H9 (cell line): Measurements from ENCODE around the gene DDX25. TPM values are rescaled to one million over a fixed set of nuclear protein-coding genes. Genes with fewer than 3 reads are reported as not detected.

ENCODE experiments used
- DNase-seq: peaks from one replicate; pipeline ENCODE4 v3.0.0-alpha.2; 2017
- H2AFZ ChIP-seq: one replicate; pipeline ENCODE4 v1.6.1; 2013; ENCODE audit warnings: mild to moderate bottlenecking, low read length, control low read depth, moderate library complexity
- H2AK5ac ChIP-seq: 2 replicates; pipeline ENCODE4 v1.6.1; 2013; ENCODE audit warnings: low read length, control low read depth, mixed read lengths; ENCODE audit not compliant: insufficient read length
- H2BK120ac ChIP-seq: one replicate; pipeline ENCODE4 v1.6.1; 2013; ENCODE audit warnings: low read depth, mild to moderate bottlenecking, low read length, control low read depth, inconsistent platforms; ENCODE audit not compliant: poor library complexity, severe bottlenecking
- H2BK12ac ChIP-seq: 2 replicates; pipeline ENCODE4 v1.6.1; 2013; ENCODE audit warnings: low read length, control low read depth, mixed read lengths, low read depth; ENCODE audit not compliant: insufficient read length
- H2BK15ac ChIP-seq: 2 replicates; pipeline ENCODE4 v1.6.1; 2013; ENCODE audit warnings: low read depth, low read length, control low read depth
- H2BK20ac ChIP-seq: one replicate; pipeline ENCODE4 v1.6.1; 2013; ENCODE audit warnings: low read depth, mild to moderate bottlenecking, low read length, control low read depth, inconsistent platforms; ENCODE audit not compliant: poor library complexity, severe bottlenecking
- H2BK5ac ChIP-seq: 2 replicates; pipeline ENCODE4 v1.6.1; 2013; ENCODE audit warnings: low read length, control low read depth, mixed read lengths; ENCODE audit not compliant: insufficient read length
- H3K14ac ChIP-seq: 2 replicates; pipeline ENCODE4 v1.6.1; 2013; ENCODE audit warnings: low read length, control low read depth; ENCODE audit not compliant: insufficient read depth
- H3K18ac ChIP-seq: 2 replicates; pipeline ENCODE4 v1.6.1; 2013; ENCODE audit warnings: low read depth, mild to moderate bottlenecking, mixed read lengths, low read length, control low read depth; ENCODE audit not compliant: insufficient read length
- H3K23ac ChIP-seq: 2 replicates; pipeline ENCODE4 v1.6.1; 2013; ENCODE audit warnings: low read length, control low read depth, mixed read lengths, low read depth; ENCODE audit not compliant: insufficient read length
- H3K23me2 ChIP-seq: 2 replicates; pipeline ENCODE4 v1.6.1; 2013; ENCODE audit warnings: low read depth, mild to moderate bottlenecking, mixed read lengths, low read length, control low read depth; ENCODE audit not compliant: insufficient read length, poor library complexity, severe bottlenecking
- H3K27ac ChIP-seq: 2 replicates; pipeline ENCODE4 v1.5.1; 2013; ENCODE audit warnings: low read length, control low read depth, mixed read lengths, low read depth; ENCODE audit not compliant: insufficient read length
- H3K27me3 ChIP-seq: 2 replicates; pipeline ENCODE4 v1.6.1; 2013; ENCODE audit warnings: low read length, control low read depth, inconsistent platforms; ENCODE audit not compliant: insufficient read depth
- H3K4ac ChIP-seq: 2 replicates; pipeline ENCODE4 v1.6.1; 2013; ENCODE audit warnings: low read depth, mild to moderate bottlenecking, control low read depth, inconsistent platforms, low read length, moderate library complexity
- H3K4me1 ChIP-seq: 2 replicates; pipeline ENCODE4 v1.6.1; 2013; ENCODE audit warnings: low read length, control low read depth, inconsistent platforms; ENCODE audit not compliant: insufficient read depth
- H3K4me2 ChIP-seq: 2 replicates; pipeline ENCODE4 v1.6.1; 2013; ENCODE audit warnings: low read length, control low read depth, mixed read lengths; ENCODE audit not compliant: insufficient read length, insufficient read depth
- H3K56ac ChIP-seq: 2 replicates; pipeline ENCODE4 v1.6.1; 2013; ENCODE audit warnings: low read depth, mild to moderate bottlenecking, mixed read lengths, low read length, control low read depth; ENCODE audit not compliant: insufficient read length
- H3K79me1 ChIP-seq: 2 replicates; pipeline ENCODE4 v1.6.1; 2013; ENCODE audit warnings: low read depth, mild to moderate bottlenecking, moderate library complexity, low read length, control low read depth, inconsistent platforms; ENCODE audit not compliant: insufficient read depth, poor library complexity, severe bottlenecking
- H3K79me2 ChIP-seq: 2 replicates; pipeline ENCODE4 v1.6.1; 2013; ENCODE audit warnings: low read length, control low read depth, inconsistent platforms; ENCODE audit not compliant: insufficient read depth
- H3K9ac ChIP-seq: 2 replicates; pipeline ENCODE4 v1.6.1; 2013; ENCODE audit warnings: low read length, control low read depth, mixed read lengths; ENCODE audit not compliant: insufficient read length; ENCODE audit errors: extremely low read depth
- H3K9me3 ChIP-seq: one replicate; pipeline ENCODE4 v1.6.1; 2013; ENCODE audit warnings: low read depth, low read length, inconsistent platforms; ENCODE audit not compliant: control insufficient read depth
- H3T11ph ChIP-seq: one replicate; pipeline ENCODE4 v1.6.1; 2013; ENCODE audit warnings: mild to moderate bottlenecking, low read length, control low read depth, inconsistent platforms
- H4K20me1 ChIP-seq: one replicate; pipeline ENCODE4 v1.6.1; 2013; ENCODE audit not compliant: control insufficient read depth, insufficient read length, insufficient read depth
- H4K5ac ChIP-seq: 2 replicates; pipeline ENCODE4 v1.6.1; 2013; ENCODE audit warnings: low read depth, mild to moderate bottlenecking, mixed read lengths, low read length, control low read depth; ENCODE audit not compliant: insufficient read length
- H4K8ac ChIP-seq: replicated peaks from 2 replicates; pipeline ENCODE4 v1.6.1; 2013; ENCODE audit warnings: low read length, control low read depth, mixed read lengths, low read depth; ENCODE audit not compliant: insufficient read length
- H4K91ac ChIP-seq: 2 replicates; pipeline ENCODE4 v1.6.1; 2013; ENCODE audit warnings: low read depth, mild to moderate bottlenecking, moderate library complexity, mixed read lengths, low read length, control low read depth; ENCODE audit not compliant: insufficient read length
- H3K27ac Mint-ChIP-seq, 3 experiments: 2 replicates in 2 of 3; 3 replicates in 1 of 3; pipeline ENCODE4 v1.8.0; 2020 to 2021; ENCODE audit warnings: mixed read lengths in 3 of 3, mild to moderate bottlenecking in 1 of 3, moderate library complexity in 1 of 3
- H3K27me3 Mint-ChIP-seq: 2 replicates; pipeline ENCODE4 v1.8.0; 2021; ENCODE audit warnings: low read depth, mild to moderate bottlenecking, moderate library complexity, mixed read lengths
- H3K36me3 Mint-ChIP-seq, 3 experiments: 2 replicates in 2 of 3; 3 replicates in 1 of 3; pipeline ENCODE4 v1.8.0; 2020 to 2021; ENCODE audit warnings: low read depth in 3 of 3, mixed read lengths in 3 of 3; ENCODE audit not compliant: insufficient read depth in 1 of 3
- H3K4me1 Mint-ChIP-seq, 2 experiments: 2 replicates each; pipeline ENCODE4 v1.8.0; 2020; ENCODE audit warnings: mixed read lengths in 2 of 2
- H3K4me3 Mint-ChIP-seq, 2 experiments: 2 replicates in 1 of 2; 3 replicates in 1 of 2; pipeline ENCODE4 v1.8.0; 2020 to 2021; ENCODE audit warnings: mild to moderate bottlenecking in 2 of 2, mixed read lengths in 2 of 2, moderate library complexity in 1 of 2
- H3K9me3 Mint-ChIP-seq, 2 experiments: 2 replicates in 1 of 2; 3 replicates in 1 of 2; pipeline ENCODE4 v1.8.0; 2020; ENCODE audit warnings: mild to moderate bottlenecking in 2 of 2, mixed read lengths in 2 of 2, moderate library complexity in 1 of 2
- CTCF ChIP-seq: fragments of 200-600 bp; sonication (generic); conservative IDR thresholded peaks from 3 replicates; pipeline ENCODE4 v1.8.0; 2021; ENCODE audit warnings: antibody characterized with exemption, mild to moderate bottlenecking
- WGBS: extraction: QIAGEN DNeasy Blood & Tissue Kit; methylation state at CpG from one replicate; pipeline ENCODE4 v1.1.7; 2013; ENCODE audit warnings: missing lambda C conversion rate, low lambda C conversion rate, mixed read lengths; ENCODE audit not compliant: insufficient read length; ENCODE audit errors: extremely low coverage; 5-methylcytosine and 5-hydroxymethylcytosine counted together
- total RNA-seq: library from RNA; stranded (reverse); gene quantifications from 2 replicates; pipeline ENCODE4 v1.2.1, GENCODE V29; 2021

The DDX25 gene
- total RNA-seq, 1 experiment from 2014 or later = 6.9 TPM

GRCh38 chr11:125958872-125959400 is 54.6 kb downstream of the DDX25 start:
- no peak overlapping the region for H3T11ph ChIP-seq
- no peak overlapping the region for H2AK5ac ChIP-seq
- no peak for TF ChIP-seq CTCF
- no peak overlapping the region for H2BK120ac ChIP-seq
- no peak overlapping the region for H2BK12ac ChIP-seq
- H4K20me1 ChIP-seq = no peaks in the 10 kb centered on the region
- H2BK15ac ChIP-seq = no peak overlapping the region
- Mint-ChIP-seq H3K27me3 (no peaks in the 10 kb centered on the region), H3K4me1 (peaks cover 7 to 12% of the 10 kb centered on the region in 2 experiments), H3K9me3 (peaks cover 7 to 12% of the 10 kb centered on the region in 2 experiments; a peak in 4 of 5 replicates), H3K27ac (no peak overlapping the region), H3K36me3 (peaks cover 17 to 45% (median 19%) of the 10 kb centered on the region in 3 experiments), H3K4me3 (no peak overlapping the region)
- no peaks in the 10 kb centered on the region for H3K27me3 ChIP-seq
- no peak overlapping the region for H3K14ac ChIP-seq
- no peak overlapping the region for H4K8ac ChIP-seq
- WGBS = no CpG with 5 or more reads among the region's 4 CpGs
- H2BK20ac ChIP-seq = no peak overlapping the region
- H3K23ac ChIP-seq = no peak overlapping the region
- H4K5ac ChIP-seq = no peak overlapping the region
- H3K79me1 ChIP-seq = no peaks in the 10 kb centered on the region
- no peak overlapping the region for H3K9ac ChIP-seq
- H3K56ac ChIP-seq = no peak overlapping the region
- no peak overlapping the region for H2AFZ ChIP-seq
- no peak overlapping the region for H3K27ac ChIP-seq
- no peak overlapping the region for H2BK5ac ChIP-seq
- H4K91ac ChIP-seq = no peak overlapping the region
- H3K4me1 ChIP-seq = no peaks in the 10 kb centered on the region
- no peak overlapping the region for H3K4me2 ChIP-seq
- no peak overlapping the region for H3K4ac ChIP-seq
- no peak overlapping the region for H3K18ac ChIP-seq
- no peak for DNase-seq
- H3K79me2 ChIP-seq = no peaks in the 10 kb centered on the region
- H3K9me3 ChIP-seq = no peaks in the 10 kb centered on the region
- no peaks in the 10 kb centered on the region for H3K23me2 ChIP-seq
